Measurements from ENCODE around the gene SLC24A4. TPM values are rescaled to one million over a fixed set of nuclear protein-coding genes. Genes with fewer than 3 reads are reported as not detected.

The SLC24A4 gene
- total RNA-seq, 1 experiment from 2014 or later = under 0.01 TPM

- no peak for DNase-seq (ENCODE audit: extremely low read depth, low read depth)
Measured at GRCh38 chr14:92514844-92515514, 192.0 kb downstream of the SLC24A4 start.

DNA sequence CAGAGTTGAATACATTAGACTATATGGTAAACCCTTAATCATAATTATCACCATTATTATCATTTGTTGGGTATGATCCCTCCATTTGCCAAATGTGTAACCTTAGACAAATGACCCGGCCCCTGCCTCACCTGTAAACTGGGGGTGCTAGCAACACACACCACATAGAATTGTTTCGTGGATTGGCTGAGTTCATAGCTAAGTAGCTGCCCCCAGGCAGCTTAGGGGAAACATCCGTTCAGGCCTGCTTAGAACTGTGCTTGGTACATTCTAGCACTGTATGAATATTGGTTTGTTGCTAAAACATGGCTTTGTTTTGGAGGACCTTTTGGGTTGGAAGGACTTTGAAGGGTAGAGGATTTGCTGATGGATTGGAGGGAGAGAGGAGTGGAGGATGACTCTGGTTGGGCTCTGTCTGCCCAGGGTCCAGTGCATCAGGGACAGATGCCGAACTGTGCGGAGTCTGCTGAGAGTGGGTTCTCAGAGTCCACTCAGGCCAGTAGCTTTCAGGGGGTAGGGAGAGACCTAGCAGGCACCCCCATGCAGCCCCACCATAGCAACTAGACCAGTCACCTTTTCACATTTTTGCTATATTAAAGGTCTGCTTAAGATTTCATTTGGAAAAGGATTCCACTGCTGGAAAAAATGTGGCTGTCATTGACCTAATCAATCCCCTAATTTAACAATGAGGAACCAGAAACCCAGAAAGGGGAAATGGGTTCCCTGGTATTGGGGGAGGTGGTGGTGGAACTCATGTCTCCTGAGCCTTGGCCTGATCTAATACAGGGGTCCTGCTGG is 192.8 kb downstream of the SLC24A4 start:
- no peak for DNase-seq (ENCODE audit: extremely low read depth, low read depth)

DNA sequence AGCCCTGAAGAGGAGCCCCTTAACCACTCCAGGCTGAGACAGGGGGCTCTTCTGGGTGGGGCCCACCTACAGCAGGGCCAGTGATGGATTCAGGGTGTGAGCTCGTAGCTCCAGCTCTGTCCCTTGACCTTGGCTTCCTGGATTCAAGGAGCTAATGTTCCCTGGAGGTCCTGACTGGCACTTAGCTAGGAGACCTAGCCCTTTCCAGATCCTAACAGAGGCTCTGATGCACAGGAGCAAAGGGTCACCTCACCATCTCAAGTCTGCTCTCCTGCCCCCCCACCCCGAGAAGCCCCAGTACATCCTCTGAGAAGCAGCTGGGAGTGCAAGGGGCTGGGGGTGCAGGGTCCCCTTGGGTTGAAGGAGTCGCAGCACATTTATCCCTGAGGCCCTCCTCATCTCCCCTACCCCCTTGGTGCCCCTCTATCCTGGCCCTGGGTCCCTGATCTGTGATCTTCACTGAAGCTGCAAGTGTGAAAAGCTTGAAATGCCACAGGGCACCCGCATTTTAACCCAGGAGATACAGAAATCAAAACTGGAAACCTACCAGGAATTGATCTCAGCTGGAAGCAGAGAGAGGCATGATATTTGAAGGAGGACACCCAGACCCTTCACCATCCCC is 193.5 kb downstream of the SLC24A4 start:
- DNase-seq (ENCODE audit: extremely low read depth, low read depth) = no peak

DNA sequence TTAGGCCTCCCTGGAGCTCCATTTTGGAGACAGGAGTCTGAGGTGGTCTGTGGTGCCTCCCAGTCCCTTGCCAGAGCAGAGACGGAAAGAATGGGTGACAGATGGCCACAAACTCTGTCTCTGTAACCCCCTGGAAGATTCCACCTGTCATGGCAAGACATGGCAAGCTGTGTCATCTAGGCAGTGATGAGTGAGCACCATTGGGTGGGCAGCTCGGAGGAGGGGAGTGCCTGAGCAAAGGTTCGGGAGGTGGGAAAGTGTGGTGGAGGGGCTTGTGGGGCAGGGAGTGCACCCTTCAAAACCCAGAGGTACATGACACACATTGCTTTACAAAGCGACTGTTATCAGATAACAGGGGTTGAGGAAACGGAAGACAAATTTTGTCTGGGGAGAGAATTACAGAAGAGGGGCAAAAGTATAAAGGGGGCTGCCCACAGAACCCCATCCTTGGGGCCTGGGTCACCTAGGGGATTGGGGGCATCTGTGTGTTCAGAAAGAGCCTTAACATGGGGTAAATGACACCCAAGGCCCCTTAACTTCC is 194.1 kb downstream of the SLC24A4 start:
- no peak for DNase-seq (ENCODE audit: extremely low read depth, low read depth)

GRCh38 chr14:92517761-92518160 is 194.8 kb downstream of the SLC24A4 start:
- DNase-seq (ENCODE audit: extremely low read depth, low read depth) = no peak

DNA sequence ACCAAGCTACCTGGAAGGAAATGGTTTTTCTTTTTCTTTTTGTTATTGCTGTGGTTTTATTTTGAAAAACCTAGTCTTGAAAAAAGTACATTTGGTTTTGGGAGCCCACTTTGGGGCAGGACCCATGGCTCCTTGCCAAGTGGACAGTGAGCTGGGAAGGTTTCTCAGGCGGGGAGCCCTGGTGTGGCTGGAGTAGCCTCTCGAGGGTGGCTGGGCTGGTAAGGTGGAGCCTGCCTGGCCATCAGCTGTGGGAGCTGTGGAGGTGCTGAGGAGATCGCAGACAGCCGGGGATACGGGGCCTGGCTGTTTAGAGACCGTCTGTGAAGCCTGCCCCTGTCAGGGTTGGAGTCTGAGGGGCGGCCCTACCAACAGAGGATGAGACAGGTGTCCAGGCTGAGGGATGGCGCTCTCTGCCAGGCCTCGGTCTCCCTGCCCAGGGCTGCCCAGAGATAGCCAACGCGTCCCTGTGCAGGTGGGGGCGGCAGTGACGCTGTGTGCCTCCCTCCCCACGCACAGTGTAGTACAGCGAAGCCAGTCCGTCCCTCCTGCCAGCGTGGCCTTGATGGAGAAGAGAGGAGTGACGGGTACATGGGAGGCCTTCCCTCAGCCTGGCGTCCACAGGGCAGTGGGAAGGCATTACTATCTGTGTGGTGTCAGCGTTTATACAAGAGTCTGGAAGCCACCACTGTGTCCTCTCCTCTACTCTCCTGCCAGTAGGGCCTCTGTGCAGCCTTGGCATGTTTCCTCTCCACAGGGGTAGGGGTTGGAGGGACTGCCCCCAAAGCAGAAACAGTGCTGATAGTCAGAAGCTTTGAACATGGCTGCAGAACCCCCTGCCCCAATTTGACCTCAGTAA is 196.5 kb downstream of the SLC24A4 start:
- DNase-seq (ENCODE audit: extremely low read depth, low read depth) = no peak

- DNase-seq (ENCODE audit: extremely low read depth, low read depth) = no peak
Measured at GRCh38 chr14:92520102-92521057, 197.4 kb downstream of the SLC24A4 start.

DNA sequence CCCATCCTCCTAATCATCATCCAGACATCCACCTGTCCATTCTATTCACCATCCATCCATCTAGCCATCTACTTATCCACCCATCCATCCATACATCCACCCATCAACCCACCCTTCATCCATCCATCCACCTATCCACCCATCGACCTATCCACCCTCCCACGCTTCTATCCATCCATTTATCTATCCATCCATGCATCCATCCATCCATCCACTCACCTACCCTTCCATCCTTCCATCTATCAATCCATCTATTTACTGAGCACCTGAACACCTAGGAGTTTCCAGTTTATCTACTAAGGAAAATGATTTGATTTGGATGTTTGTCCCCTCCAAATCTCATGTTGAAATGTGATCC is 198.1 kb downstream of the SLC24A4 start:
- DNase-seq (ENCODE audit: extremely low read depth, low read depth) = no peak

- no peak for DNase-seq (ENCODE audit: extremely low read depth, low read depth)
Measured at GRCh38 chr14:92523752-92524151, 200.8 kb downstream of the SLC24A4 start.

GRCh38 chr14:92524602-92525185 is 201.7 kb downstream of the SLC24A4 start:
- DNase-seq (ENCODE audit: extremely low read depth, low read depth) = no peak

DNA sequence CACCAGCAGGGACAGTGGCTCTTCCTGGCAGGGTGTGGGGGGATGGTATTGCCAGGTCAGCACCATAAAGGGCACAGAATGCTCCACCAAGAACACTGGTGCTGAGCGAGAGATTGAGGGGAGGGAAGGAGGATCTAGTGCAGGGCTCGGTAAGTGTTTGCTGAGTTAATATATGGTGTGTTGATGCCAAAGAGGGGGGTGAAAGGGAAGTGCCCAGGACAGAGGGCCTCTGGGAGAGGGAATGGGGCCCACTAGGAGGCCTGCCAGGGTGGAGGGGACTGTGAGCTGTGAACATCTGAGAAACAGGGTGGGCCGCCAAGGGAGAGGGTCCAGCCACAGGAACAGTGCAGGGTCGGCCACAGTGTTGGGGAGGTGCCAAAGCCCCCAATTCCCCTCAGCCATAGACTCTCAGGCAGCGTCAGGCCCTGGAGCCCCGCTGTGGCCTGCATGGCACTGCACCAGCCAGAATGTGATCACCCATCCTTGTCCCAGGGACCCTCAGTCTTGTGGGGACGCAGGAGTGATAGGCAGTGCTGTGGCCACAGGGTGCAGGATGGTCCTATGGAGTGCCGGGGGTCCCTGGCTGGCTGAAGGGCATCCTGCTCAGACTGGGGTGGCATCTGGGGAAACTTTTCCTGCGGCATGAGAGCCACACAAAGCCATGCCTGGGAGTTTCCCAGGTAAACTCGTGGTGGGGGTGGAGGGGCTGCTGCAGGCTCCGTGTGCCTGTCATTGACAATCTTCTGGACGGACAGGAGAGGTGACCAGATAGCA is 202.5 kb downstream of the SLC24A4 start:
- no peak for DNase-seq (ENCODE audit: extremely low read depth, low read depth)

DNA sequence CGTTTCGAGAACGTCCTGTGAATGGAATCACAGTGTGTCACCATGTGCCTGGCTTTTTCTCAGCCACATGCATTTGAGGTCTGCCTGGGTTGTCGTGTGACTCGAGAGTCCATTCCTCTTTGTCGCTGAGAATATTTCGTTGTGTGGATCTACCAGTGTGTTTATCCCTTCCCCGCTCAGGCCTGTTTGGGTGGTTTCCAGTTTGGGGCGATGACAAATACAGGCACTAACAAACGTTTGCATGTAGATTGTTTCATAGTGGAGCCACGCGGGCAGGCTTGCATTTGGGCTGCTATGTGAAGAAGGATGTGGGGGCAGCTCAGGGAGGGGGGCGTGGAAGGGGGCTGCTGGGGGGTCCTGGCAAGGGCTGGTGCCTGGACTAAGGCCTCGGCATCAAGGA is 204.8 kb downstream of the SLC24A4 start:
- DNase-seq (ENCODE audit: extremely low read depth, low read depth) = no peak

DNA sequence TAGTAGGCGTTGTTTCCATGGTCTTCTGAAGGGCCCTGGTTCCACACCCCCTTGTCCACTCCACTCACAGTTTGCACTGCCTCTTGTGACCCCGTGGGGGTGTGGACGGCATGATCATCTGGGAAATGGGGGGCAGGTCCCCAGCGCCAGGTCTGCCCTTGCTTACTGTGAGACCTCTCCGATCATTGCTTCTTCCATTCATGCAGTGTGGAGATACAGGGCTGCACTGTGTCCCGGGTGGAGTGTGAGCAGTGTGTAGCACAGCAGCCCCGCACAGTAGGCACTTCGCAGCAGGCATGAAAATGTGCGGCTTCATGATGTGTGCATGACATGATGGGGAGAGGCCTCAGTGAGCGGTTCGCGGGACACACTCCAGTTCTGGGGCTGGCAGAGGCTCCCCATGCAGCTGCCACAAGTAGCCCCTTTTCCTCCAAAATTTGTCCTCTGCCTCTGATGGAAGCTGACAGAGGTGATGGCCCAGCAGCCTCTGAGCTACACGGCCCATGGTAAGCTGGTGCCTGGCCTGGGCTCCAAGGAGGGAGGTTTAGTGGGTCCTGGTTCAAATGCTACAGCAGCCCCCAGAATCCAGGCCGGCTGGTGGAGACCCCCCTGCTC is 205.6 kb downstream of the SLC24A4 start:
- no peak for DNase-seq (ENCODE audit: extremely low read depth, low read depth)

DNA sequence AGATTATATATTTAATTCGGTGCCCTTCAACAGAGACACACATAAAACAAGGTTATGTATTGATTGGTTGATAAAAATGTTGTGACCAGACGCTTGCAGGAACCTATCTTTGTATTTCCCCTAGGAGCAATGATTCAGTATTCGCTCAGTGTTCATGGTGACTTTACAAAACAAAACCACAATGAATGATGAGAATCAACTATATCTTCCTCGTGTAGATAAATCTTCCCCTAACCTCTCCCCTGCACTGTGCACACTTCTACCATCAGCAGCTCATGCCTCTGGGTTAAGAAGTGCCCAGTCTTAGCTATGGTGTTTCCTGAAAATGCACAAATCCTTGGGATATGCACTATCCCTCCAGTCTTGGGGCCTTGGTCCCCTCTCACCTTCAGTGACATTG is 206.9 kb downstream of the SLC24A4 start:
- no peak for DNase-seq (ENCODE audit: extremely low read depth, low read depth)

- no peak for DNase-seq (ENCODE audit: extremely low read depth, low read depth)
Measured at GRCh38 chr14:92531106-92531873, 208.3 kb downstream of the SLC24A4 start.

DNA sequence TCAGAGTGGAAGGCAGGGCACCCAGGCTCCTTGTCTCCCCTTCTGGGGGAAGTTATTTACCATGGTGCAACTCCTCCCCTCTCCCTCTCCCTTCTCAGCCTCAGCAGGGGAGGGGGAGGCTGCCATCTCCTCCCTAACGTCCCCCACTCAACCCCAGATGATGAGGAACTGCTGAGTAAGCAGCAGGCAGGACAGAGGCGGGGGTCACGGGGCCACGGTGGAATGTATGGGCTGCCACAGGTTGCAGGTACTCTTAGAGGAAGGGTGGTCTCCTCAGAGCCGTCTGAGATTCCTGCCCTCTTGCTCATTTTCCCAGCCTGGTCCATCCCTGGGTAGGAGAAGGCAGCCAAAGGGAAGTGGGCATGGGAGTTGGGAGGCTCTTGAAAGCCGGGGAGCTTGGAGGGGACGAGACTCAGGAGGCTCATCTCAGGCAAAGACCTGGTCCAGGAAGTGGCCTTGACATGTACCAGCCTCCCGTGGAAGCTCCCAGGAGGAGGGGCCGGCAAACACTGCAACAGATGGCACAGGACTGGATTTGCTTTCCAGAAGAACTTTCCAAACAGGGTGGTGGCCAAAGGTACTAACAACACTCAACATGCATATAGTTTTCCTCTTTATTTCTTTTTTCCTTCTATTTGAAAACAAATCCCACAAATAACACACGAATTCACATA is 209.7 kb downstream of the SLC24A4 start:
- DNase-seq (ENCODE audit: extremely low read depth, low read depth) = no peak

Data from NCI-H460 (cell line).